Measurements from ENCODE around the gene NSA2.
"Not testable (repeated sequence)": the region's sequence is repeated elsewhere in the genome, so short reads cannot be mapped to it uniquely, and the experiment has no call there.

Gene NSA2

DNA sequence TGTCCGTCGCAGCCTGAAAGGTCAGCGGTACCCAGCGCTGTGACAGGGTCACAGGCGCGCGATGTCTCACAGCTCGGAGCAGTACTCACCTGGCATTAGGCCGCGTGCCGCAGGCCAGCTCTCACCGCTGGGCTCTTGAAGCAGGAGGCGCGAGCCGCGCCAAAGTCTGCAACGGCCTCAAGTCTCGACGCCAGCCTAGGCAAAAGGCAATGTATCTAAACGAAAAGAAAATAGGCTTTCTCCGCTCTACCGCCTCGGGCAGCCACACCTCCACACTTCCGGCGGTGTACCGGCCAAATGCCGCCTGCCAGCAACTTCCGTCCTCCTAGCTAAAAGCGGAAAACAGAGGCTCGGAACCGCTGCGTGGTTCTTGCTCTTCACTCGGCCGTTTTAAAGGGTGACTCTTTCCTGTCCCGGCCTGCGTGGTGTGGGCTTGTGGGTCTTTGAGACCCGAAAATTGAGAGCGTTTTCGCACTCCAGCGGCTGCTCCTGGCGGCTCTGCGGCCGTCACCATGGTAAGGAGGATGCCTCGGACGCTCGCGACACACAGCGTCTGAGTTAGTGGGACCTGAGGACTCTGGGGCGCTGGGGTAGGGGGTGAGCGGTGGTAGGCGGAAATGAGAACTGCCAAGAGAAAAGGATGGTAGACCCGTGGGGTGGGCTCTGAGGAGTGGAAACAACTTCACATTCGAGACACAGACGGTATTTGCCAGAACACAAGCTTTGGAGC is at the start of gene NSA2, which contains the start of gene GFM2:
TSS of gene NSA2 (plus strand) at position 401 of the 730 bp plus-strand sequence. CDS start at position 513, 112 bp downstream.
TSS of gene GFM2 (minus strand) at position 269 of the 730 bp plus-strand sequence. CDS start 3,375 bp downstream, outside the sequence.
- DNase-seq, result peak; percentile 98

DNA sequence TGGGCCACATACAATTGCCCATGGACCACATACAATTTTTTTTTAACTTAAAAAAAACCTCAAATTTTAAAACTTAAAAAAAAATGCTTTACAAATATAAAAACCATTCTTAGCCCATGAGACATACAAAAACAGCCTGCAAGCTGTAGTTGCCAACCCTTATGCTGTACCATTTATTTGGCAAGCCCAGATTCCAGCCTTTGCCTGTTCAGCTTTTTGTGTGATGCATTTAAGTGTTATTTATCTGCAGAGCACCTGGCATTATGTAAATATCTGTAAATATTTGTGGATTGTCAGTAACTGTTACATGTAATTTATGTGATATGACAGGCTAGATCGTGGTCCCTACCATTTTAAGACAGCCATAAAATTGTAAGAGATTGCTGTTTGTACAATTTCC is 49.5 kb upstream of the NSA2 start:
- no peak for DNase-seq

DNA sequence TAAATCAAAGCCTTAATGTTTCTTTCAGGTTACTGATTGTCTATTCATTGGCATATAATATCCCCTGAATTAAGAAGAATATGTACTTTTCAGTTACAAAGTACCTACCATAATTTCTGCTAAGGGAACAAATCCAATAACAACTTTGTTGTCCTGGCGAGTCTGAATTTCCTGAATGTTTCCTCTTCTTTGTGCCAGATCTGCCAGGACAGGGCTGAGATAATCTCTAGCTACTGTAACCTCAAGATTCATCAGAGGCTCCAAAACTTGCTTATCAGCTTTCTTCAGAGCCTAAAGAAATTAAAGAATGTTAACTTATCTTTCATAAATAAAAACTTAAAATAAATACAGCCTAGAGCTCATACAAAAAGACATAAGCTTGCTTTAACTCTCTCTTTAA is 44.8 kb upstream of the NSA2 start:
- no peak for DNase-seq

DNA sequence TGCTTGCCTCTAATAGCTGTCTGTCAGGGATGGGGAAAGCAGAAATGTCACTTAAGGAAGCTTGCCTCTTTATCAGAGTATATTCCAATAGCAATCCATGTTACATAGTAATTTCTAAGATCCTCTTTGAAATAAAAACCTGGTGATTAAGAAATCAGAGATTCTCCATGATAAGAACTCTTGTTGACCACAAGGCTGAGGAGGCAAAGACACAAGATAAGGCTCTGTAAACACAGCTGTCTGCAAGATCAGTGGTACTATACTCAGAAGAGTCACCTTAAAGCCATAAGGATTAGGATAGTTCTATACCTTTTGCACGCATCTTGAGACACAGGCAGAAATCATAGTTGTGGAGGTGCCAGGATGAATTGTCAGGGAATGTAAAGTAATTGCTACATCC is 41.7 kb upstream of the NSA2 start:
- DNase-seq, result no peak

DNA sequence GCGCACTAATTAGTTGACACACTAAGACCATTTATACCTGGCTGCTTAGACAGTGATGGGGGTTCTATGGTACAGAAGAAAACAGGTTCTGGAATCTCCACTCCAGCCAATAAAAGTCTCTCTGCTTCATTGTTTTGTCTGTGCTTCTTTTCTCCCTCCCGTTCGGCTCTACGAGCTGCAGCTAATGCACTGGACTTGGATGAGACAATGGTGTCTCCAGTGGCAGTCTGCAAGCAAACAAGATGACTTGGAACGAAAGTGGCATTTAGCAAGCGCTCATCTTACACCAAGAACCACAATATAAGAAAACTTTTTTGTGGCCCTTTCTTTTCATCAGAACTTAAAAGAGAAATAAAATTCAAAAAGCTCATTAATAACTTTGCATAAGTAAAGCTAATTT is 30.3 kb upstream of the NSA2 start:
- DNase-seq, result no peak

DNA sequence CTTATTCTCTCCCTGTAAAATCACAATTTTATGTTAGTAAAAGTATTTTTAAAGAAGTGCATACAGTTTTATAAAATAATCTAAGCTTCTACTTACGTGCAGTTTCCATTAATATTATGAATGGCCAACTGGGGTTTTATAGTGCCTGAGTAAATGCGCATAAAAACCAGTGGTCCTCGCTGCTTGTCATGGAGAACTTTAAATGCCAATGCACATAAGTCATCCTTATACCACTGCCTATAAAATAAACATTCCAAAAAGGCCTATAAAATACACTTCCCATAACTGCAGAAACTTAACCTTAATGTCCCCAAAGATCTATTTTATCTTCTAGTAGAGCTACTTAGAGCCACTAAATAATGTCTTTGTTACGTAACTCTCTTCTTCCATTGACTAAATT is 28.6 kb upstream of the NSA2 start:
- no peak for DNase-seq

DNA sequence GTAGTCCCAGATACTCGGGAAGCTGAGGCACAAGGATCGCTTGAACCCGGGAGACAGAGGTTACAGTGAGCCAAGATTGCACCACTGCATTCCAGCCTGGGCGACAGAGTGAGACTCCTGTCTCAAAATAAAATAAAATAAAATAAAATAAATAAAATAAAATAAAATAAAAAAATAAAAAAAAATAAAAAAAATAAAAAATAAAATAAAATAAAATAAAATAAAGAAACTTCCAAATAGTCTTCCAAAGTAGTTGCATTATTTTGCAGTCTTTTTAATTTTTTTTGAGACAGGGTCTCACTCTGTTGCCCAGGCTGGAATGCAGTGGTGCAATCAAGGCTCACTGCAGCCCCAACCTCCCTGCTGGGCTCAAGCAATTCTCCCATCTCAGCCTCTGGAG is 18.3 kb upstream of the NSA2 start:
- not testable (repeated sequence) for DNase-seq

DNA sequence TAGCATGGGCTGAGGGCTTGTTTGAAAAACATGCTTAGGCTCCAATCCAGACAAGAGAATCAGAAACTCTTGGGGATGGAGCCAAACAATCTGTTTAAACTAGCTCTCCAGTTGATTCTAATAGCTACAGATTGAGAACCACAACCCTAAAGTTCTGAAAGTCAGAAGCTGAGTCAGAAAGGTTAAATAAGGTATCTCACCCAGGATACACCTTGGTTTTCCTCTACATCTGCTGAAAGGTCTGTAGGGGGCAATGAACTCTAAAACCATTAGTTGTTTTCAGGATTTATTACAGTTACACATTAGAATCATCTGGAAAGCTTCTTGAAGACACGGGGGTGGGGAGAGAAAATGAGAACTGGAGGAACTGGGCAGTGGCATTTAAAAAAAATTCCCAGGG is 5.8 kb upstream of the NSA2 start:
- DNase-seq, result no peak

DNA sequence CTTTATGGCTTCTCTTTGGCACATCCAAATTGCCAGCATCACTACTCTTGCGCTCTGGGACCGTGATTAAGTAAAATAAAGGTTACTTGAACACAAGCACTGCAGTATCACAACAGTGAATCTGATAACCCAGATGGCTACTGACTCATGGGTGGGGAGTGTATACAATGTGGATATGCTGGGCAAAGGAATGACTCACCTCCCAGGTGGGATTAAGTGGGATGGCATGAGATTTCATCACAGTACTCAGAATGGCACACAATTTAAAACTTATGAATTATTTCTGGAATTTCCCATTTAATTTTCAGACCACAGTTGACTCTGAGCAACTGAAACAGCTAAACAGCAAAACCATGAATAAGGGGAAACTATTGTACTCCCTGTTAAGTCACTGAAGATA is 4.5 kb upstream of the NSA2 start:
- no peak for DNase-seq

DNA sequence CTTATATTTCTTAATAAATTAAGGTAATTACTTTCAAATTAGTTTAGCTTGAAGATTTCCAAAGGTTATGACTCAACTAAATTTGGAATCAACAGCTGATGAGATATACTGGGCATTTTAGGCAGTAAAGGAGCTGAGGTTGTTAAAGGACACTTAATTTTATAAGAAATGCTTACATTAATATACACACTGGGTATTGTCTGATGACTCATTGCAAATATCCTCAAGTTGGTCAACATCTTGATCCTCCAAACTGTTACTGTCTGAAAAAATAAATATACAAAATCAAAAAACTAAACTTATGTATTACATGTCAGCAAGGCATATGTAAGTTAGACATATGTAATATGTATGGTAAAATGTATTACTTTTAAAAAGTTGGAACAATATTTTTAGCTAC is 3.5 kb upstream of the NSA2 start:
- DNase-seq, result no peak

DNA sequence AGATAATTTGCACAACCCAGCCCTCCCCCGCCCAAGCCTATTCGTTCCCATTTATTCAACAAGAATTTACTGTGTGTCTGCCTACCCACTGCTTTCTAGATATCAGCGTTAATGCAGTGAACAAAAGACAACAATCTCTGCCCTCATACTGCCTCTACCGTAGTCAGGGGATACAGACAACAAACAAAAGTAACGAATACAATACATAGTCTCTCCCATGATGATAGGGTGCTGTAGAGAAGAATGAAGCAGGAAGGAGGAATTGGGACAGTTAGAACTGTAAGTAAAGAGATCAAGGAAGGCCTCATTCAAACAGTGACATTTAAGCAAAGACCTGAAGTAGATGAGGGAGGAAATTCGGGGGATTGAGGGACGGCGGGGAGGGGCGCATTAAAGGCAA is 1.8 kb upstream of the NSA2 start:
- DNase-seq, result no peak

DNA sequence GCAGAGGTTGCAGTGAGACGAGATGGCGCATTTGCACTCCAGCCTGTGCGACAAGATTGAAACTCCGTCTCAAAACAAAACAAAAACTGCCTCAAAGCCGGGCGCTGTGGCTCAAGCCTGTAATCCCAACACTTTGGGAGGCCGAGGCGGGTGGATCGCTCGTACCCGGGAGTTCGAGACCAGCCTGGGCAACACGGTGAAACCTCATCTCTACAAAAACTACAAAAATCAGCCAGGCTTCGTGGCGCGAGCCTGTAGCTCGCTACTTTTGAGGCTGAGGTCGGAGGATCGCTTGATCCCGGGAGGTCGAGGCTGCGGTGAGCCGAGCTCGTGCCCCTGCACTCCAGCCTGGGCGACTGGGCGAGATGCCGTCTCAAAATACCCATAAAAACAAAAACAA is 1.1 kb upstream of the NSA2 start:
- DNase-seq, result no peak

DNA sequence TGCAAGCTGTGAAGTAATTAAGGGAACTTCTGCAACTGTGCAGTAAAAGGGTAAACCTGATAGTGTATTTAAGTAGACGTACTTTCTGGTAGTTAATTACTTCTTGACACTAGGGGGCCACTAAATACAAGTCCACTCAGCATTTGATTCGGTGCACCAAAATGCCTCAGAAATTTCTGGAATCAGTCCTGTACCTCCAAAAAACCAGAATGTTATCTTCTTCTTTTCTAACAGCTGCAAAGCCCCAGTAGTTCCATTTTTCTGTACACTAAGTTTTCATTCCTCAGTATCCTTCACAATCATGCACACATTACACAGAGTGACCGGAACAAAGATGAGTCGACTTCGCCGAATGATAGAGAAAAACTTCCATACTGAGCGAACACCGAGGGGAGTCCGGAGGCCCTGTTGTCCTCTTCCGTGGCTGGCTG is 616 bp upstream of the NSA2 start:
- peak; percentile 77 for DNase-seq

DNA sequence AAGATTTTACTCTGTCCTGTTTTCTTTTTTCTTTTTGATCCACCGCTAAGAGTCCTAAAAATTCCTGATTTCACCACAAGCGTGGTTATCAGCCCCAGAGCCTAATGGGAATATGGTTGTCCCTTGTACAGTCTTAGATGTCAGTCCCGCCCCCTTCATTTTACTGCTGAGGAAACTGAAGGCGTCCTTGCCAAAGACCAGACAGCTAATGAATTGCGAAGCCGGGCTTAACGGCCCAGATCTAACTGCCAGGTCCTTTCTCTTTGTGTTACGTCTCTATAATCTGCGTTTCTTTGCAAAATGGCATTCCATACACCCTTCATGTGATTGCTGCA is 497 bp downstream of the NSA2 start:
- no peak for DNase-seq

DNA sequence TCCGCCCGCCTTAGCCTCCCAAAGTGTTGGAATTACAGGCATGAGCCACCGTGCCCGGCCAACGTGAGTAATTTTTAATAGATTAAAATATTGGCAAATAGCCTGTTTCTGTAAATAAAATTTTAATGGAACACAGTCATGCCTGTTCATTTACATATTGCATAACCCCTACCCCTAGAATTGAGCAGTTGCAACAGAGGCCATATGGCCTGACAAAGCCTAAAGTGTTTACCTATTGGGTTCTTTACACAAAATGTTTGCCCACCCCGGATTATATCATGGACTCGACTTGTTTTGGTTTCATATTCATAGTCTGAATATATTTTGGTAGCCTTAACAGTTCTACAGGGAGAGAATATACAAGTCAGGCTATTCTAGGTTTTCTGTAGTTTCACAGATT is 5.3 kb downstream of the NSA2 start:
- DNase-seq, result no peak

DNA sequence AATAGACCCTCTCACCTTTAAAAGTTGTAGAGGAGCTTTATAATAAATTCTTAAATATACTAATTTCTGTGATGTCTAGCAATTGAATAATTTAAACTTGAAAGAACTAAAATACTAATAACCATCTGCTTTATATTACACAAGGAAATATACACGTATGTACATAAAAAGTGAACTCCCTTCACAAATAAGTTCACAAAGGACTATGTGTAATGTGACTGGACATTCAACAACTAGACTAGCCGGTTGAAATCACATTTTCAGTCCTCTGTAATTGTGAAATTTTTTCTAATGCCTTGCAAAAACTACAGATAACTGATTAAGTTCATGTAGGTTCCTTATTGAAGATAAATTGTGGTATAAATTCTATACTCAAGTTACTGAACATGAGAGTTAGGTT is 11.6 kb downstream of the NSA2 start:
- no peak for DNase-seq

DNA sequence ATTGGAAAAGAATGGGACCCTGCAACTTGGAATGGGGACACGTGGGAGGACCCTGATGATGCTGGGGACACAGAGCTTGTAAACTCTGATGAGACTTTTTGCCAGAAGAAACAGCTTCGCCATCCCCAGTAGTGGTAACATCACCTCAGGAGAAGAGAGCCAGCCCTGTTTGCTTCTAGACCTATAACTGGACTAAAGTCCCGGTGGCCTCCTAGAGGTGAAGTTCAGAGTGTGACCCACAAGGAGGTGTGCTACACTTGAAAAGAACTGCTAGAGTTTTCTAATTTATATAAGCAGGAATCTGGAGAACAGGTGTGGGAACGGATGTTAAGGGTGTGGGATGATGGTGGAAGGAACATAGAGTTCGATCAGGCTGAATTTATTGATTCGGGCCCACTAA is 19.8 kb downstream of the NSA2 start:
- no peak for DNase-seq

DNA sequence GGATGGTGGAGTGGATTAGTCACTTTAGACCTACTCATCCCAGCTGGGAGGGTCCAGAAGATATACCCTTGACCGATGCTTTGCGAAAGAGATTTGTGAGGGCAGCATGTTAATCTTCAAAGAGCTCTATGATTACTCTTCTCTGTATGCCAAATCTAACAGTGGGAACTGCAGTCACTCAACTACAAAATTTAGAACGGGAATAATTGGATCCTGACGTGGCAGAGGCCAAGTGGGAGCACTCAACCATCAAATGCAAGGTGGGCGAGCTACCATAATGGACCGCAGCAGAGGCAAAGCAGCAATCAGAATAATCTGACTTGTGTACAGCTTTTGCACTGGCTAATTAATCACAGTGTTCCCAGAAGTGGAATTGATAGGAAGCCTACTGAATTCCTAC is 20.4 kb downstream of the NSA2 start:
- DNase-seq, result no peak

DNA sequence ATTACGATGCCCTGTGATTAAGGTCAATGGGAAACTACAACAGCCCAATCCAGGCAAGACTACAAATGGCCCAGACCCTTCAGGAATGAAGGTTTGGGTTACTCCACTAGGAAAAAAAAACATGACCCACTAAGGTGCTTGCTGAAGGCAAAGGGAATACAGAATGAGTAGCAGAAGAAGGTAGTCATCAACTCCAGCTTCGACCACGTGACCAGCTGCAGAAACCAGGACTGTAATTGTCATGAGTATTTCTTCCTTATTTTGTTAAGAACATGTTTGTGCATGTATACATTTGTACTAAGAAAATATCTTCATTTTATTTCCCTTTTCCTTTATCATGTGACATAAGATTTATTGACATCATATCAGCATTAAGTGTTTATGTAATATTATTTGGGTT is 24.6 kb downstream of the NSA2 start:
- DNase-seq, result not testable (repeated sequence)

DNA sequence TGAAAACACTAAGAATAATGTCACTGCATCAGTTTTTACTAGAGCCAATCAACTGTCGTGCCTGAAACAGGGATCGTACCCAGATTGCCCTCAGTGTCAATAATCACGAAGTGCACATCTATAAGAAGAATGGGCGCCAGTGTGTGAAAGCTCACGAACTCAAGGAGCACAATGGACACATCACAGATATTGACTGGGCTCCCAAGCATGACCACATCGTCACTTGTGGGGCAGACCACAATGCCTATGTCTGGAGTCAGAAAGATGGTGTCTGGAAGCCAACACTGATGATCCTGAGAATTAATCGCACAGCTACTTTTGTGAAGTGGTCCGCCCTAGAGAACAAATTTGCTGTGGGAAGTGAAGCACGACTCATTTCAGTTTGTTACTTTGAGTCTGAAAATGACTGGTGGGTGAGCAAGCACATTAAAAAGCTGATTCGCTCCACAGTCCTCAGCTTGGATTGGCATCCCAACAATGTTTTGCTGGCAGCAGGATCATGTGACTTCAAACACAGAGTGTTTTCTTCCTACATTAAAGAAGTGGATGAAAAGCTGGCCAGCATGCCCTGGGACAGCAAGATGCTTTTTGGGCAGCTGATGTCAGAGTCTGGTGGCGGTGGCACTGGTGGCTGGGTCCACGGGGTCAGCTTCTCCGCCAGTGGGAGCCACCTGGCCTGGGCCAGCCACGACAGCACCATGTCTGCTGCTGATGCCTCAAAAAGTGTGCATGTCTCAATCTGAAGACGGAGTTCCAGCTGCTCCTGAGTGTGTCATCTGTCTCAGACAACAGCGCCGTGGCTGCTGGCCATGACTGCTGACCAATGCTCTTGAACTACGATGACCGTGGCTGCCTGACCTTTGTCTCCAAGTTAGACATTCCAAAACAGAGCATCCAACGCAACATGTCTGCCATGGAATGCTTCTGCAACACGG is 32.2 kb downstream of the NSA2 start:
- no peak for DNase-seq

DNA sequence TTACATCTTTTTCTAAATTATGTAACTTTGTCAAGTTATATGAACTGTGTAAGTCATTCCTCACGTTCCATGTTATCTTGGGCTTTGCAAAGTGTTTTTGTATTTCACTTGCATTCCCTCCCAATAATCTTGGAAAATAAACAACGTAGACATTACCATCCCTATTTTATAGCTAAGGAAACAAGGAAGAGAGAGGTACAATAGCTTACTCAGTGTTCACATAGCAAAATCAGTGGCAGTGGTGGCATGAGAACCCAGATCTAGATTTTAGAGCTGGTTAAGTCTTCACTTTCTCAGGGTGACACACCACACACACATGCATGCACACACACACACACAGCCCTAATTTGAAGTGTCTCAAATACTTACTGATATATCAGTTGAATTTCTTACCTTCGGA is 34.1 kb downstream of the NSA2 start:
- no peak for DNase-seq

DNA sequence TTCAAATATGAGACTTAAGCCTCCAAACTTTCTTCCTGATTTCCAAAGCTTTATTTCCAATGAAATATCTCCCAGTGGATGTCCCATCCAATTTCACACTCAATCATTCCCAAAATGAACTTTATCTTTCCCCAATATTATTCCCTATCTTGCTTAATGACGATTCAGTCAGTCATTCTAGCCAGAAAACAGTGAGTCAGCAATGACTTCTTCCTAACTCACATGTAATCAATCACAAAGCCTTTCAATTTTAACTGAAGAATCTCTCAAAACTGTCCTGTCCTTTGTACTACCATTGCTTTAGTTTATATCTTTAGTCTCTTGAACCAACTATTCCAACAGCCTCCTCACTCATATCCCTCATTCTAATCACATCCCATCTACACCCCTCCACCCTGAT is 34.9 kb downstream of the NSA2 start:
- DNase-seq, result no peak

DNA sequence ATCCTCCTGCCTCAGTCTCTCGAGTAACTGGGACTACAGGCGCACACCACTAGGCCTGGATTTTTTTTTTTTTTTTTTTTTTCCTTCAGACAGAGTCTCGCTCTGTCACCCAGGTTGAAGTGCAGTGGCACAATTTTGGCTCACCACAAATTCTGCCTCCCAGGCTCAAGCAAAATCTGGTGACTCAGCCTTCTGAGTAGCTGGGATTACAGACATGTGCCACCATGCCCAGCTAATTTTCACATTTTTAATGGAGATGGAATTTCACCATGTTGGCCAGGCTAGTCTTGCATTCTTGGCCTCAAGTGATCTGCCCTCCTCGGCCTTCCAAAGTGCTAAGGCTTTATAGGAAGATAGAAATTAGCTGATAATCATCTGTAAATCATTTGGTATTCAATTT is 43.9 kb downstream of the NSA2 start:
- DNase-seq, result no peak

DNA sequence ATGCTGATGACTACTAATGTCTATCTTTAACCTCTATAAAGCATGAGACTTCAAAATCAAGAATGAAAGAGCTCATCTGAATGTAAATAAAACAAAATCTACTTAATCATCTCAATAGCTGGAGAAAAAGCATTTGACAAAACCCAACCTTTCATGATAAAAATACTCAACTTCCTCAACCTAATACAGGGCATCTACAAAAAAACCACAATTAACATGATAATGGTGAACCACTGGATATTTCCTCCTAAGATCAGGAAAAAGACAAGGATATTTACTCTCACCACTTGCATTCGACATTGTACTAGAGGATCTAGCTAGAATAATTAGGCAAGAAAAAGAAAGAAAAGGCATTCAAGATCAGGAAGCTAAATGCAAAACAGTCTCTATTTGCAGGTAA is 49.8 kb downstream of the NSA2 start:
- no peak for DNase-seq

Data from eye (tissue), 1 donor.